ENCODE measurements around the gene MDGA2.
A peak's percentile ranks its signal among the peaks of the same experiment; 100 is the strongest.

The MDGA2 gene

GRCh38 chr14:47606566-47606965 is 68.8 kb downstream of the MDGA2 start:
- no peak for DNase-seq

GRCh38 chr14:47596860-47597259 is 78.5 kb downstream of the MDGA2 start:
- DNase-seq = no peak

GRCh38 chr14:47596232-47596631 is 79.2 kb downstream of the MDGA2 start:
- no peak for DNase-seq

- DNase-seq = no peak
These were observed 79.9 kb downstream of the MDGA2 start for GRCh38 chr14:47595552-47595951.

DNA sequence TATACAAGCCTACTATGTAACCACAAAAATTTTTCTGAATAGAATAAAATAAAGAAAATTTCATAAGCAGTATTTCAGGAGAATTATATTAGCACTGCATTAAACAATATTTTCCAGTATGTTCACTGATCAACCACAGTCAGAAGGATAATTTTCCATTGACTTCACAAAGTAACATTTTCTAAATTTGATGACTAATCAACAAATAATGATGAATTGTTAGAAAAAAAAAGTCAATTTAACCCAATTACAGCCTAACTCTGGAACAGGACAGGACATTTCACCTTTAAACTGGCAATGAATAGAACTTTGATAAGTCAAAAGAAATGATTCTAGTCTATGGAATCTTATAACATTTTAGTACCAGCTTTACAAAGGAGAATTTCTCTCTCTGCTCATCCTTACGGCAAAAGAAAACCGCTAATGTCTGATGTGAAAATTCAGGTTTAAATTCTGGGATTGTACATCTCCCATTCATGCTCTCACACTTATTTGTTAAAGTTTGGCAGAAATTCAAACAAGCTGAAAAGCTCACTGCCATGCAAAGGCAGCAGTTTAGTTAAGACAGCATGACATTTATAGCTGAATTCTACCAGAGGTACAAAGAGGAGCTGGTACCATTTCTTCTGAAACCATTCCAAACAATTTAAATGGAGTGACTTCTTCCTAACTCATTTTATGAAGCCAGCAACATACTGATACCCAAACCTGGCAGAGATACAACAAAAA is 84.5 kb downstream of the MDGA2 start:
- DNase-seq = no peak

DNA sequence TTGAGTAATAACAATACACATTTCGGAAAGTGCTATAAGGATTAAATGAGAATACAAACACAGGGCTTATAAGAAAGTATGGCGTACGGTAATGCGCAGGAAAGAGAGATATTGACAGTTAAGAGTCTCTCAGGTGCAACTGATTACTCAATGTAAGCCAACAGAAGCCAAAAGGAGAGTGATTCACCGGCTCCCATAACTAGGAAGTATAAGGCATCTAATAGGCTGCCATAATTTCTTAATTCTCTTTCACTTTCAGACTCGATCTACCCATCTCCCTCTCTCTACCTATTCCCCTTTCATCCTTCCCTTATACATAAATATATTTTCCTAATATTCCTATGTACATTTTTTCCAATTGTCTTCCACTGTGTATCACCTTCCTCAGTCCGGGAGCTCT is 90.0 kb downstream of the MDGA2 start:
- DNase-seq = no peak

- no peak for DNase-seq
These were observed 108.1 kb downstream of the MDGA2 start for GRCh38 chr14:47567273-47567672.

- DNase-seq = no peak
These were observed 117.5 kb downstream of the MDGA2 start for GRCh38 chr14:47557894-47558293.

DNA sequence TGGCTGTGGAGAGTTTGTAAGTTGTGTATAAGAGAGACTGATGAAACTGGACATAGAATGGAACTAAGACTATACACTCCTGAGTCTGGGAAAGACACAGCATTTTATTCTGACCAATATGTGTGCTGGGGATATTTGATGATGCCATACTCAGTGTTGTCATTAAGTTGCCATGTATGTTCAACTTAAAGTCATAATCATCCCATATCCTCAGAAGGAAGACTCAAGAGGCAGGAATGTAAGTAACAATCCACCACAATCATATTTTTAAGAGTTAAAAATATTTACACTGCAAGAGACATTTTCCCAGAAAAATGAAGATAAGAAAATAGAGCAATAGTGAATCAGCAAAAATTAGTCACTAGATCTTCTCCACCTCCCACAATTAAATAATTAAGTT is 120.1 kb downstream of the MDGA2 start:
- no peak for DNase-seq

- DNase-seq = no peak
These were observed 125.5 kb downstream of the MDGA2 start for GRCh38 chr14:47549886-47550285.

- no peak for DNase-seq
These were observed 131.9 kb downstream of the MDGA2 start for GRCh38 chr14:47543459-47543858.

- DNase-seq = no peak
These were observed 133.7 kb downstream of the MDGA2 start for GRCh38 chr14:47541662-47542061.

GRCh38 chr14:47539031-47539461 is 136.4 kb downstream of the MDGA2 start:
- DNase-seq = peak in 1 of 2 experiments; percentile 5

DNA sequence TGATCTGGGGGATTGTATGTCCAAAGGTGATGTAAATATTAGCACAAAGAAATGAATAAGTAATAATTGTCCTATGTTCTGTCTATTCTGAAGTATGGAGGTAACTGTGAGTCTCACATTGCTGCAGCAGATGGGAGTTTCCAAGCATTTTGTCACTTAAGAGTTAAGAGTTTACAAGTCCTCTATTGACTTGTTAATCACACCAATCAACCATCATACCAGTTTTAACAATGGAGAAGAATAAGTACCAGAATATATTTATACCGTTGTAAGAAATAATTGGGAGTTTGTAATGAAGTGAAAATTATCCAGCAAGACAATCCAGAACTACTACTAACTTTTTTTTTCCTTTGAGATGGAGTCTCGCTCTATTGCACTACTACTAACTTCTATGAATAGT is 139.1 kb downstream of the MDGA2 start:
- no peak for DNase-seq

DNA sequence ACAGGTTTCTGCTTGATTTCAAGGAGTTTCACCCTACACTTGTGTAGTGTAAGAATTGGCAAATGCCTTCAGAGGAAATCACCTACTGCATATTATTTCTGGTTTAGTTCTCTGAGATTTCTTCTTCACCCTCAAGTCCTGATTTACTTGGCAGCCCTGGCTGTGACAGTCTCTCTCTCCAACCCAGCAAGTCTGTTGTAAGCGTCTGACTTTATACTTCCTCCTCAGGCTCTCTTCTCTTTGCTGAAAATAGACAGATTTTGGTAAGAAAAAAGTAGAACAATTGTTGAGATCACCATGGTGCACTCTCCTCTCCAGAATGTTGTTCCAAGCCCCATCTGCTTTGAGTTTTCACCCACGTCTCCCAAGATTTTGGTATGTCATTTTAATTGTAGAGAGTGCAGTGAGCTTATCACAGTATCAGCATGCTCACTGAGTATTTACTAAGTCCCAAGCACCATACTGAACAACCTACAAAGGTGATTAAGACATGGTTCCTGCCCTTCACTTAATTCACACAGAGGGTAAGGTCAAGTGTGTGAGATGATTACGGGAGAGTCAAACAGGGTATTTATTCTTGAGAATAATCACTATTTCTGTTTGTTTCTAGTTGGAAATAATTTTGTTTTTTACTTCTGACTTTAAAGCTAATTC is 148.7 kb downstream of the MDGA2 start:
- no peak for DNase-seq

GRCh38 chr14:47524524-47524923 is 150.9 kb downstream of the MDGA2 start:
- DNase-seq = no peak

- no peak for DNase-seq
These were observed 155.0 kb downstream of the MDGA2 start for GRCh38 chr14:47520382-47520781.

DNA sequence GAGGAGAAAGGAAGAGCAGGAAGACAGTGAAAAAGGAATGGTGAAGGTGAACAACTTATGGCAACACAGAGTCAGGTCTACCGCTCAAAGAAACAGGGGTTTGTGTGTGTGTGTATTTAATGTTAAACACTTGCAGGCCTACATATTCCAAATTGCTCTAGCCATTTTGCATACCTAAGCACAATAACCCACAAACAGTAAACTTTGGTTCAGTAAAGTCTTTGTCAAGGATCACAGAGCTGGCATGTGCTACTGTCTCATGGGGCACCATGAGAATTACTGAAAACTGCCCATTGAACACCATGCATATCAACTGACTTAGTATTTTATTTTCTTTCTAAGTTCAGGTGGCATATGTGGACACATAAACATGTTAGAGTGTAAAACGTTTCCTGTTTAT is 163.6 kb downstream of the MDGA2 start:
- DNase-seq = no peak

DNA sequence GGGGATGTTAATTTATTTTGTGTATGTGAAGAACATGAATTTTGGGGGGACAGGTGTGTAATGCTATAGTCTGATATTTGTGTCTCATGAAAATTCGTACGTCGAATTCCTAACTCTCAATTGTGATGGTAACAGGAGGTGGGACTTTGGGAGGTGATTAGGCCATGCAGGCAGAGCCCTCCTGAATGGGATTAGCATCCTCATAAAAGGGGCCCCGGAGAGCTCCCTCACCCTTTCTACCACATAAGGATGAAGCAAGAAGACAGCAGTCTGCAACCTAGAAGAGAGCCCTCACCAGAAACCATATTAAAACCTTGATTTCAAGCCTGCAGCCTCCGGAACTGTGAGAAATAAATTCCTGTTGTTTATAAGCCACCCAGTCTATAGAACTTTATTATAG is 165.4 kb downstream of the MDGA2 start:
- DNase-seq = no peak

- DNase-seq = no peak
These were observed 167.5 kb downstream of the MDGA2 start for GRCh38 chr14:47507861-47508260.

DNA sequence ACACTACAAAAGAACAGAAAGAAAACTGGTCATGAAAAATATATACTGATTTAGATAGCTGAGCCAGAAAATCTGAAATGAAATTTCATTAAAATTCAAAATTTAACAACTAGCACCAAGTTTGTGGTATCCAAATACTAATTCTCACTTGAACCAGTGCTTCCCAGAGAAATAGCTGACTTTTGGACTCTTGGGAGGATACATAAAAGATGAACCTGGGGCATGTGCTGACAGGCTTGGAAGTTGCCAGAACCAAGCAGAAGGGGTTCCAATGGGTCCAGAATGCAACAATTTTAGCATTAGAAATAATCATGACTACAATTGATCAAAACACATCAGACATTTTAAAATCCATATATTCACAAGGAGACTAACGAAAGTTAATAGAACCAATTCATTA is 175.0 kb downstream of the MDGA2 start:
- no peak for DNase-seq

DNA sequence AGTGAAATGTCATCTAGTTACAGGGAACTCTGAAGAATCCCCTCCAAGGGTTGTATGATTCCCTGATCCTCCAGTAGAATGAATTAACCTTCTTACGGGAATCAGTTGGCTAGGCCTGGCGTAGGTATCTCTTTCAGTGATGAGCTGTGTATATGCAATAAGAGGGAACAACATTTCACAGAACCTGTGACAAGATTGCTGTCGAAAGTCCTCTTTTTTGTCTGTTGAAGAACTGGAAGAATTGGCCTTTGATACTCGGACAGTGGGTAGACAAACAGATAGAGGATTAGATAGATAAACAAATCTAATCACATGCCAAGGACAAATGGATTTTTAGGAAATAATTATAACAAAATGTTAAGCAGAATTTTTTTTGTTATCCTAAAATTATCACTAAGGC is 184.6 kb downstream of the MDGA2 start:
- no peak for DNase-seq

- DNase-seq = no peak
These were observed 185.1 kb downstream of the MDGA2 start for GRCh38 chr14:47490353-47490752.

- DNase-seq = no peak
These were observed 190.0 kb downstream of the MDGA2 start for GRCh38 chr14:47485421-47485820.

DNA sequence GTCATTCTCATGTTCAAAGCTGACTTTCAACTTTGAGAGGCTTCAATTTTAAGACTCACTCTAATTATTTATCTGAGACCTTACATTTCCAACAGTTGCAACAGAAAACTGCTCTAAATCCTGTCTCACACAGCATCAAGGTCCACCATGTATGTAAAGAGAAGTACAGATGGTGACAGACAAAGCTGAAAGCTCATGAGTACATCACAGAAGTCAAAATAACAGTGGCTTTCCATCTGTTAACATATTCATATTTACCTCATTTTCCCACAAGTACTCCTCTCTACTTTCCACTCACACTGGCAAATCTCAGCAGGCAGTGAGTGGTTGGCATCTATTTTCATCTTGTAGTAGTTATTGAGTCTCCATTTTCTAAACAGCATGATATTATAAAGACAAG is 192.0 kb downstream of the MDGA2 start:
- no peak for DNase-seq

All from AML-193 (cell line).